NCI-H146 (cell line): Measurements from ENCODE around the gene KCNC1.

Source experiments
- DNase-seq: peaks from one replicate; lab custom pipeline; 2025; lab: John Stamatoyannopoulos, UW

Gene KCNC1

DNA sequence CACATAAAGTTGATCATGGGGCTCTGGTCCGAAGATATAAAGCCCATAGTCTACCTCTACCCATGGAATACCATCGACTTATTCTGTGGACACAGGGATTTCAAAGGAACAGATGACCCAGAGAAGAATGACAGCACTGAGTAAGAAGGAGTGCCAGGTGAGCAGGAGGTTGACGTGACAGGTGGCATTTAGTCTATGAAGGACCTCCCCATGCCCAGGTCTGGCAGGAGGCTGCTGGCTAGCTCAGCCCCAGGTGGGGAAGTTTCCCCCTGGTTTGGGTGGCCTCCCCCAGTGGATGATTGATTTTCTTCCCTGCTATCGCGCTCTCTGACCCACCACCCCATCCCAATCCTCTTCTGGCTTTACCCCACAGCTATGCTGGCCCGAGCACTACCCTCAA is 39.1 kb downstream of the KCNC1 start:
- DNase-seq: no peak

DNA sequence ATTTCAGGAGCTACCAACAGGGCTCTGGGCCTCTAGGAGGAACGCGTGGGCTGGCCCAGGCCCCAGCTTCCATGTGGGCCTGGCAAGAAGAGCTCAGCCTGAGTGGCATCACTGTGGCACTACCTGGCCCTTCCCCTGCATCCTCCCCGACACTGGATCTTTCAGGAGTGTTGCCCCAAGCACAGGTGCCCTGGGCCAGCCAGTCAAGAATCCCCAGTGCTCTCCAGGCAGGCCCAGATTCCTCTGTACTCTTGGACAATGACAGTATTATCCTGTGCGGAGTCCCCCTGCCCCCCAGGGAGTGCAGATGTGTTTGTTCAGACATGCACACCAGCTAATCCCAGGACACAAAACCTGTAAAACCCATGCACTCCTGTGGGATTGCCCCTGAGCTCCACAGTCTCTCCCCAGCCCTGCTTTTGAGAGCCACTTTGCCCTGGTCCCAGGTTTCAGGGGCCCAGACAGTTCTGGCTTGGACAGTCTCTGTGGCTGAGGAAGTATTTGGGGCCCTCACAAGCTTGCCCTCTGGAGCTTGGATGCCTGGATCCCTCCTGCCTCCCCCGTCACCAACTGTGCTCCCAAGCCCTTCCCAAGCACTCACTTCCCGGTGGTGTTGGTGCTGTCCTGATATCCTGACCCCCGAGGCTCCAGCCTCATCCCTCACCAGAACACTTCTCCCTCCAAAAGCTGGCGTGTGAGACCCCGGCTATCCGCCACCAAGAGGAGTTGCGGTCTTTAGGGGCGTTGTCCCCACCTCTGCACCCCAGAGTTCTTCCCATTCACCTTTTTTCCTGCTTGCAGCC is 39.9 kb downstream of the KCNC1 start:
- DNase-seq: no peak

DNA sequence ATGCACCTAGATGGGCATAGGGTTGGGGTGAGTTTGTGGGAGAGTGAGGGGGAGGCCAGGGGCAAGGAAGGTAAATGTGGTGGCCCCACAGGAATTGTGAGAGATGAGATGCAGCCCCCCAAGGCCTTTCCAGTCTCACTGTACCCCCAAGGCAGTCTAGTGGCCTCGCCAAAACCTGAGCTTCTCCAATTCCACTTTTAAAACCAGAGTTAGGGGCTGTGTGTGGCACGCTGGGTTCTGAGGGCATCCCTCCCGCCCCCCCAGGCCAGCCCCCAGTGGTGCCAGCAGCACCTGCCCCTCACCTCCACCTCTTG is 40.4 kb downstream of the KCNC1 start:
- no peak for DNase-seq

DNA sequence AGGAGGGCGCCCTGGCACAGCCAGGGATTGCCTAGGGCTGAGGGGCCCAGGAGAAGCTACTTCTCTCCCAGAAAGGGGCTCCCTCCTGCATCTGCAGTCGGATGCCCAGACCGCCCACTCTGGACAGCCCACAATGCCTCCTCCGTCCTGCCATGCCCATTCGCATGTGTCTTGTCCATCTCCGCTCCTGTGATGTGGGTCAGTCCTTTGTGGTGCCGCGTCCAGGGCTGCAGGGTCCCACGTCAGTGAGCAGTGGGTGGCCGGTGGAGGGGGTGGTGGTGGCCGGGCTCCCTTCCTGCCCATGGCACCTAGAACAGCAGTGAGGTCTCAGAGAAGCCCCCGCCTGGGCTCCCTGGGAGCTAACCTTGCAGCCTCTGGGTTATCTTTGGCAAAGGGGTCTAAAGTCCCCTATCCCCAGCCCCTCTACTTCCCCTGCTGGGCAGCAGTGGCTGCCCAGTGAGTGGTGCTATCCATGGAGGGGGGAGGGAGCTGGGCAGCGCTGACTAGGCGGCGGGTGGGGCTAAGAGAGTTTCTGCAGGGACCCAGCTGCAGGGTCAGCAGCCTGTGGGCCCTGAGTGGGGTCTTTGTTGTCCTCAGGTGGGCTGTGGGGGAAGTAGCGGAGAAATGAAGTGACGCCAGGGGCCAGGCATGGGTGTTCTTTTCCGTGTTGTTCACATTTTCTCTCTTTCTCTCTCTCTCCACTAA is 41.1 kb downstream of the KCNC1 start:
- DNase-seq: no peak

DNA sequence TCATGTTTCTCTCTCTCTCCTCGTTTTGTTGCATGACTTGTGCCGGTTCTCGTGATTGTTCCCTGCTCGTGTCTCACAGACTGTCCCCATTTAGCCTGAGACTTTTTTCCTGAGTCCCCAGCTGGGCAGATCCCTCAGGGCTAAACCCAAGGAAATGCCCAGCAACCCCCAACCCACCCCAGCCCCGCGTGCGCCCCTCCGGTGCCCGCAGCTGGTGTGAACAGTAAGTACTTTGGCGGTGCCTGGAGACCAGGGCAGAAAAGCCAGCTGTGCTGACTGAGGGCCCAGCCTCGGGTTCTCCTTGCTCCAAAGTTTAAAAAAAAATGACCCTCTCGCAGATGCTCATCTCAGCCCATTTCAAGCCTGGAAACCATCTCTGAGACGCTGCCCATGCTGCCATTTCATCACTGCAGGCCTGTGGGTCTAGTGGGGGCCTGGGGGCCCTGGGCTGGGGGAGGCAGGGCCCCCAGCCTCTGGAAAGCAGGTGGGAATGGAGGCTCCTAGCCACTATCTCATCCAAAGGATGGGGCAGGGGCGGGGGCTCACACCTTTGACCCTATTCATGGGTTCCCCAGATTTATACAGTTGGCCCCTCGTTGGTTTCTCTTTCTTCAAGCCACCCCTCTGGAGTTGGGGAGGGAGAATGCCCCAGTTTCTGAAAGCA is 41.8 kb downstream of the KCNC1 start:
- no peak for DNase-seq

DNA sequence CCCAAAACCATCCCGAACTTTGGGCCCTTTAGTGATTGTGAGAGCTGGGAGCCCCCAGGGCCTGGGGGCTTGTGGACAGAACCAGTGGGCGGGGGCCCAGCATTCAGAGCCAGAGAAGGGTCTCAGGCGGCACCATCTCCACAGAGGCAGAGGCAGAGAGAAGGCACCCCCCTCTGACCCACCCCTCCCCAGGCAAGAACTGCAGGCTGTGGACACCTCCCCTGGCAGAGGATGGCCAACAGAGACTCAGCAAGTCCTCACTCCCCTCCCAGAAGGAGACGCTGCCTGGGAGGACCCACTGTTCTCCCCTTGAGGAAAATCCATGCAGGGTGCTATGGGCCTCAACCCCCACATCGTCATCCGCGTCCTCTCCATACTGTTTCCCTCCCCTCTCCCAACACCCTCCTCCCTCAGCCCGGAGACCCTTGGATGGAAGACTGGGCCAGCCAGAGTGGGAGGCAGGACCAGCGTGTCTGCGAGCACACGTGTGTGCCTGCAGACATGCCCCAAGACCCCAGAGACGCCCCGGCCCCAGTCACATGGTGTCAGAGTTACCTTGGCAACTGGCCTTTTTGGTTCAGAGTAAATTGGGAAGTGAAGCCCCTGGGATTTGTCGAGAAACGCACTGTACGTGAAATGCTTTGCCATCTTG is 42.6 kb downstream of the KCNC1 start:
- DNase-seq: no peak

DNA sequence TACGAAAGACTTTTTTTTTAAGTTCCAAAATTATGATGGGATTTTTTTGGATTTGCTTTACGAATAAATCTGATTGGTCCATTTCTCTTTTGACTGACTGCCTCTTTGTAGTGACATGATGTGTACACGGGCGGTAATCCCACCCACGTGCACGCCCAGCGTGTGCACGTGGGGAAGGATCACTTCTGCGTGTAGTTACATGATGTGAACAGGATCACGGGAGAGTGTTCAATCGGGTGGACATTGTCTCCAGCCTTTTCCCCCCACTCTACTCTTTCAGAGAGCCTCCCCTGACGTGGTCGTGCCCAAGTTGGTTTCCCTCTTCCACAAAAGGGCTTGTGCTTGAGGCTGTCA is 43.1 kb downstream of the KCNC1 start:
- no peak for DNase-seq

DNA sequence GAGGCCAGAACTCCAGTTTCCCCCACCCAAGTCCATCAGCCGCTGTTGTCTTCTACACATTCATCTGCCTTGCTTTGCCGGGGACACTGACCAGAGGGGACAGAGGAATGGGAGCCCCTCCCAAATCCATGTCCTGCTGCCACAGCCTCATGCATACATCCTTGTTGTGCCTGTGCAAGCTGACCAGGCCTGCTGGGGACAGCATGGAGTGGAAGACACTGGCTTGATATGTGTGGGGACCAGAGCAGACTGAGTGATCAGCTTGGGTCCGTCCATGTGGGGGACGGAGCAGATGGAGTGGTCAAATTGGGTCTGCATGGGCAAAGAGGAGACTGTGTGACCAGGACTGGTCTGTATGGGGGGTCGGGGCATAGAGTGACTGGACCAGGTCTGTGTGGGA is 43.8 kb downstream of the KCNC1 start:
- DNase-seq: no peak

DNA sequence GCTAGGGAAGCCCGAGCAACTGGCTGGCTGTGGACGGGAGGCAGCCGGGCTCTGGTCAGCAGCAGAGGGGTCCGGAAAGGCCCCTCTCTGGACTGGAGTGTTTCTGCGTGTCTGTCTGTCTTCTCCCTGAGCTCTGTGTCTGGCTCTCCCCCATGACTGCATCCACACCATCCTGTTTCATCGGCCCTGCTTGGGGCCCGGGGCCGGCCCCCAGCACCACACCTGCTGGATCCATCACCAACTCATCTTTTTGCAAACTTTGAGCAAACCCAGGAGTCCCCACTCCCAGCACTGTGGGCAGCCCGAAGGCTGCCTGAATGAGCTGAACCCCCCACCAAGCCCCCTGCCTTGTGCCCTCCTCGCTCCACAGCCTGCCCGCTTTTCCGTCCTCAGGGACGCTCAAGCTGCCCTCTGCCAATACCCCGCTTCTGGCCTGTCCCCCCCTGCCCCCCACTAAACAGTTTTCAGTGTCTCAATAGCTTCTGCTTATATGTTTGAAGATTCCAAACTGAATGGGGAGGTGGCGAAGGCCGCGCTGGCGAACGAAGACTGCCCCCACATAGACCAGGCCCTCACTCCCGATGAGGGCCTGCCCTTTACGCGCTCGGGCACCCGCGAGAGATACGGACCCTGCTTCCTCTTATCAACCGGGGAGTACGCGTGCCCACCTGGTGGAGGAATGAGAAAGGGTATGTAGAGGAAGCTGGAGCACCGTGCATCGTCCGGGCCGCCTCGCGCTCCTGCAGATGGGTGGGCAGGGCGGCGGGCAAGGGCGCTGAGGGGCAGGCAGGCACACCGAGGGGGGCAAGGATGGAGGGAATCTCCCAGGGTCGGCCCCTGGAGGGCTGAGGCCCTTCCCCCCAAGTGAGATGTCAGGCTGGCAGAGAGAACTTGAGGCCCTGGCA is 44.6 kb downstream of the KCNC1 start:
- DNase-seq: no peak

DNA sequence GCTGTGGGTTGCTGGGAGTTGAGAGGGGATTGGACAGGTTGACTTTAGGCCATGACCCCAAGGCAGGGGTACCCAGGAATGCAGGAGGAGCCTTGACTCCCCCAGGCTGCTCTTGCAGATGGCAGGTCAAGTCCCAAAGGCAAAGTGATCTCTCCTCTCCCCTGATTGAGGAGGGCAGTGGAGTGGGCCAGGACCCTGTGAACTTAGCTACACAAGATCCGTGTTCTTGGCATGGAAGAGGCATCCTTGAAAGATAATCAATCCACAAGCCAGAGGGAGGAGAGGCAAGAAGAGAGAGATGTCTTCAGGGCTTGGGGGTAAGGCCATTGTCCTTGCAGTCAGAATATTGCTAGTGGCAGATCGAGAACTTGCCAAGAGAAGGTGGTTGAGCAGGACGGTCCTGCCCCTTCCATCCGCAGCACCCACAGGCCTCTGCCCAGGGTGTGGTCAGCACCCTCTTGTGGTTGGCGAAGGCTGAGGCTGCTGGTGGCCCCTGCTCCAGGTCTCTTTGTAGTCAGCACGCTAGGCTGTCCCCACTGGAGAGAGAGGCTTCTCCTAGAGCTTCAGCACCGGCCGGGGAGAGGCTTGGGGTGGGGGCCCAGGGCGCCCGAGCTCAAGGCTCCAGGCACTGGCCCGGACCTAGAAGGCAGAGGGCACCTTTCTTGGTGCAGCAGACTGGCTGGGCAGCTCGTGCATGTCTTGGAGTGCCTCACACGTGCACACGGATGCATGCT is 45.4 kb downstream of the KCNC1 start:
- no peak for DNase-seq

DNA sequence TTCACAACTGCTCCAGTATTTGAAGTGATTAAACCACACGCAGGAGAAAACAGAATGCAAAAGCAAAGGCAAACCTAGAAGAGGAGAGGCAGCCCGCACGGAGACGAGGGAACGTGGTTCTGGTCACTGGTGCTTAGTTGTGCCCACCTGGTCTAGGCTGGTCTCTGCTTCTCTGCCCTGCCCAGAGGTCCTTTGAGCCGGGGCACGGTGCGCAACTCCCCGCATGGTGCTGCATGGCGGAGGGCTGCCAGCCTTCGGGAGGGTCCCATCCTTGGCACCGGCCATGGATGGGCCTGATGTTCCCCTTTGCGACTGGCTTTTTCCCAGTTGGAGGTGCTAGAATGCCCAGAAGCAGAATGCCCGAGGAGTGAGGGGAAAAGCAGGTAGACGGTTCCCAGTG is 46.1 kb downstream of the KCNC1 start:
- no peak for DNase-seq

DNA sequence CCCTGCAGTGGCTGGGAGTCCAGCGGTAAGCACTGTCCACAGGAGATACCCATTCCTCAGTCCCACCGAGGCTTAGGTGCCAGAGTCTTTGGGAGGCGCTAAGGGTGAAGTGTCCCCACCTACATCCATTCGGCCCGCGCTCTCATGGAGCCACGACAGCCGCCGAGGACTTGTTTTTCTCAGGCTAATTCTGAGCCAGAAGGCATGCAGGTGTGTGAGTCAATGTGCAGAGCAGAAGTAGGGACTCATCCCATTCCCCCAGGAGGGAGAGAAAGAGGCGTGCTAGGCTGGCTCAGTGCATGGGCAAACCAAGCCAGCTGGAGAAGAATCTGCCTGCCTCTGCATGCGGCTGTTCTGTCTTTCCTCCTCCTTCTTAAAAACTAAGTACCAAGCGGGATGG is 46.6 kb downstream of the KCNC1 start:
- no peak for DNase-seq

DNA sequence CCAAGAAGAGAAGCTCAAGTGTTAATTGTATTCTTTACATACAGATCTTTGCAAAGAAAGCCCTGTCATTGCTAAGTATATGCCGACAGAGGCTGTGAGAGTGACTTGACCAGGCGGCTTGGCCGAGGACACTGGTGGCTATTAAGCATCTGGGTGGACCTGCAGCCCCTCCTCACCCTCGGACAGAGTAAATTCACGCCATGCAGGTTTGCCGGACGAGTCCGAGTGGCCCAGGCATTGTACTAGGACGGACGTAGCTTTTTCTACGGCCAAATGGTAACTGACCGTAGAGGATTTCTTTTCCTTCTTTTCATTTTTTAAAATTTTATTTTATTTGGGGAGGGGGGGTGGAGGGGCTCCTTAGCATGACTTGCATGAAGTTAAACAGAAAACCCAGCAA is 47.0 kb downstream of the KCNC1 start:
- no peak for DNase-seq

DNA sequence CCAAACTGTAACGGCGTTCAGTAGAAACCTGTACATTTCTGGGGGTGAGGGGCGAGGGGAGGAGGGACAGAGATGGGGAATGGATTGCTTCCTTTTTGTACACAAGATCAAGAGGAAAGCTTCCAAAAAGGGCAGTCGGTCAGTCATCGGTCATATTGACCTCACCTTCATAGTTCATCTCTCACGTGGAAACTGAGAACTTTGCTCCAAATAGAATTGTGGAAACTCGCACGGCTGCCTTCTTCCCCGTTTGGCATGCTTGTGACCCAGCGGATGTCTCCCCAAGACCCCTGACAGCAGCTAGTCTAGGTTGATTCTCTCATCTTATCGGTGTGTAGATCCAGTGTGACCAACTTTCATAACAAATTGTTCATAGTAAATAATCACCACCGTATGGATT is 47.6 kb downstream of the KCNC1 start:
- DNase-seq: no peak

DNA sequence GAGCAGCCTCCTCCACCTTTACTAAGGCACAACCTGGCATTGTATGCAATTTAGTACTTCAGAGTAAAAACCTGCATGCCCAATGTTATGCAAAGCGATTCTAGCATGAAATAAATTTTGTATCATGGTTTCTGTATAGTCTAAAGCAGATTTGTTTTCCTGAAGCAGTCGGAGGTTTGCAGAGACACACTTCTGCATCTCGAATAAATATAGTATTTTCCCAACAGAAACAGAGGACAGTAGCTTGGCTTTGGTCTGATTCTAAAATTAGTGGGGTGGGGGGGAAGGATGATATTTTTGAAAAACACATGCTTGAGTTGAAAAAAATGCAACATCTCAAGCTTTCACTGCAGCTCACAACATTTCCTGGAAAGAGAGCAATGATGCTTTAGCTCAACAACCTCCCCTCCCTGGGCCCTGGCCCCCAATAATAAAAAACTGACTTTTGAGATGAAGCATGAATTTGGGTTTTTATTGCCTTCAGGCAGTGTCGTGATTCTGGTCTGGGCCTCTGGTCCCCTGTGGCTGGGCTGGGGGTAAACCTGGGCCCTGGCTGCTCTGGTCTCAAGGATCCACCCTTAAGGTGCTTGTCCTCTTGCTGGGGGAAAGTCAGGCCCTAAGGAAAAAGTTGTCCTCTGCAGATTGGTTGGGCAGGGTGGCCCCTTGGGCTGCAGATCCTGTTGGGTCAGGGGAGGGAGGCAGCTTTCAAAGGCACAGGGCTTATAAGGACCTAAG is 48.2 kb downstream of the KCNC1 start:
- no peak for DNase-seq

DNA sequence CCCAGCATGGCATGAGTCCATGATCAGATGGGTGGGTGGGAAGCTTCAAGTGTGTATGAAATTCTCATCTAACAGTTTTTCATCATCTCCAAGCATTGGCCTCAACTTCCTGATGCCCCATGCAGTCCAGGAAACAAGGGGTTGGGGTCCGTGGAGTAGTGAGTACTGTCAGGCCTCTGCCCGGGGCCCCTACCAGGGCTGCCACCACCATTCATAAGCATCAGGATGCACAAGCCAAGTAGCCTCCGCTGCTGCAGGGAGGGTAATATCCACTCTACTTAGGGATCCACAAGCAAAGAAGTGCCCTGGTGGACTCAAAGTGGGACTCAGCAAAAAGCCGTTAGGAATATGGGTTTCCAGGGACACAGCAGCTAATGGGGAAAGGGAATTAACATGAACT is 49.3 kb downstream of the KCNC1 start:
- DNase-seq: no peak

DNA sequence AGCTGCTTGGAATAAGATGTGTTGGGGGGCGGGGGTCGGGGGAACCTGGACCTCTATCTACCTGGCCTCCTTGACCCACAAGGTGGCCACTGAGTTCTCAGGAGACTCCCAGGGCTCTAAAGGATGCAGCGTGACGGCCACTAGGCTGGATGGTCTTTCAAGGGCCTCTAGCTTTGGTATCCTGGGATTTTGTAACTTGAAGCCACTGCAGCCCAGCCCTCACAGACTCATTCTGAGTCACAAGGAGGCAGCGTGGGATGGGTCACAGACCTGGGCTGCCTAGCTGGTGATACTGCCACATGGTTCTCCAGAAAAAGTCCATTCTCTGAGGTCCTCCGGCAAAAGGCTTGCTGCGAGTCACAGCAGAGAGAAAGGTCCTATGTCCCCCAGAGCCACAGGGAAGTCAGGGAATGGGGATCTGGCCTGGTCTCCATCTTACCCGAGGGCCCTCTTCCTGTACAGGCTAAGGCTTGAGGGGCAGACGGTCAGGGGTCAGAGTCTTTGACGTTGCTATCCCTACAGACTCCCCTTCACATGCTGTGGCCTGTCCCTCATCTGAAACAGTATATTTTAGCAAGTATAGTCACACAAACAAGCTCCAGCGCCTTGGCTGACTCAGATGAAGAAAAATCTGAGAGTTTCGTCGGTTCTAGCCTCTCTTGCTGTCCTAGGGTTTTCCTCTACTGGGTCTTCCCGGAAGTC is 52.4 kb downstream of the KCNC1 start:
- no peak for DNase-seq

DNA sequence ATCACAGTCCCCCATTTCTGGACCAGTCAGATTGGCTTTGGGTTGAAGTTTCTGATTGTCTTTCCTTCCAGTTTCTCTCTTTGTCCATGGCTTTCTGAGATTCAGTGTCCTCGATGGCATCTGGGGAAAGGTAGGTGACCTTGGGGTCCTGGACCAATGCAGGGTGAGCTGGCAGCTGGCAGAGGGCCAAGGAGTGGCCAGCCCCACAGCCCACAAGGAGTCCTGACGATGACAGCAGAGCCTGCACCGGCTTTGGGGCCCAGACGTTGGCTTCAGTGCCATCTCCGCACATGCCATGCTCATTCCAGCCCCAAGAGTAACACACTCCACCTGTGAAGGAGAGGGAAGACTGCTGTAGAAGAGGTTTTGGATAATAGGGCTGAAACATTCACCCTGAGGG is 53.5 kb downstream of the KCNC1 start:
- DNase-seq: no peak

DNA sequence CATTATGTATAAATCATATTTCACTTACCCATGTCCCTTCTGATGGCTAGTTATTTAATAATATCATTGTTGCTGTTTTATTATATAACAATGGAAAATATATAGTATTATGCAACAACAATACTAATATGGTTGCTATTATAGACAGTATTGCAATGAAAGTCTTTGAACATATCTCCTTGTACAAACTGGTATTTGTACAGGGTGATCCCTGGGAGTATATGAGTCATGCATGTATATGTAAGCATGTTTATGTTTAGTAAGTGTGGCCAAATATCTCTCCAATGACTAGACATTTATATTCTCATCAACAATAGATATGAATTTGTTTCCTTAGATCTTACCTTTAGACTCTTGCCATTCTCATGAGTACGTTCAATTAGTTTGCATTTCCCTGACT is 55.9 kb downstream of the KCNC1 start:
- DNase-seq: no peak

DNA sequence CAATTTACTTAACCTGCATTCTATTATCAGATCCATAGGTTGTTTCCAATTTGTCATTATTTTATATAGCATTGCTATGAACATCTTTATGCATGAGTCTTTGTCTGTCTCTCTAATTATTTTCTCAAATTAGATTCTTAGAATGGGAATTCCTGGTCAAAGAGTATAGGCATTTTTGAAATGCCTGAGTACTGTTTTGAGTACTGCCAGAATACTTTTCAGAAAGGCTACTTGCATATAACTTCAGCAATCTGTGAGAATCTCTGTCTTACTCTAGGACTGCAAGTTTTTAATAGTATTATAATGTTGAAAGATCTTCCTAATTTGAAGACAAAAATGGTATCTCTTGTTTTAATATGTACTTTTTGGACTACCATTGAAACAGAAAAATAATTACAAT is 56.6 kb downstream of the KCNC1 start:
- no peak for DNase-seq
